ENCODE measurements around the gene CXCR2.

- TF ChIP-seq POLR2AphosphoS5 (IDR thresholded peaks at IDR 0.05; ENCODE audit: low read depth, low read length) (no peak), TAF1 (IDR thresholded peaks at IDR 0.05; ENCODE audit: borderline replicate concordance, insufficient read depth, low read length) (no peak), SIN3A (IDR thresholded peaks at IDR 0.05; ENCODE audit: borderline replicate concordance, insufficient read depth, low read length) (no peak), FOXP2 (optimal IDR thresholded peaks at IDR 0.05; ENCODE audit: borderline replicate concordance, extremely low read depth, extremely low read length, insufficient read depth) (no peak)
- TF ChIP-seq, protein P1, sequence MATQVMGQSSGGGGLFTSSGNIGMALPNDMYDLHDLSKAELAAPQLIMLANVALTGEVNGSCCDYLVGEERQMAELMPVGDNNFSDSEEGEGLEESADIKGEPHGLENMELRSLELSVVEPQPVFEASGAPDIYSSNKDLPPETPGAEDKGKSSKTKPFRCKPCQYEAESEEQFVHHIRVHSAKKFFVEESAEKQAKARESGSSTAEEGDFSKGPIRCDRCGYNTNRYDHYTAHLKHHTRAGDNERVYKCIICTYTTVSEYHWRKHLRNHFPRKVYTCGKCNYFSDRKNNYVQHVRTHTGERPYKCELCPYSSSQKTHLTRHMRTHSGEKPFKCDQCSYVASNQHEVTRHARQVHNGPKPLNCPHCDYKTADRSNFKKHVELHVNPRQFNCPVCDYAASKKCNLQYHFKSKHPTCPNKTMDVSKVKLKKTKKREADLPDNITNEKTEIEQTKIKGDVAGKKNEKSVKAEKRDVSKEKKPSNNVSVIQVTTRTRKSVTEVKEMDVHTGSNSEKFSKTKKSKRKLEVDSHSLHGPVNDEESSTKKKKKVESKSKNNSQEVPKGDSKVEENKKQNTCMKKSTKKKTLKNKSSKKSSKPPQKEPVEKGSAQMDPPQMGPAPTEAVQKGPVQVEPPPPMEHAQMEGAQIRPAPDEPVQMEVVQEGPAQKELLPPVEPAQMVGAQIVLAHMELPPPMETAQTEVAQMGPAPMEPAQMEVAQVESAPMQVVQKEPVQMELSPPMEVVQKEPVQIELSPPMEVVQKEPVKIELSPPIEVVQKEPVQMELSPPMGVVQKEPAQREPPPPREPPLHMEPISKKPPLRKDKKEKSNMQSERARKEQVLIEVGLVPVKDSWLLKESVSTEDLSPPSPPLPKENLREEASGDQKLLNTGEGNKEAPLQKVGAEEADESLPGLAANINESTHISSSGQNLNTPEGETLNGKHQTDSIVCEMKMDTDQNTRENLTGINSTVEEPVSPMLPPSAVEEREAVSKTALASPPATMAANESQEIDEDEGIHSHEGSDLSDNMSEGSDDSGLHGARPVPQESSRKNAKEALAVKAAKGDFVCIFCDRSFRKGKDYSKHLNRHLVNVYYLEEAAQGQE (IDR thresholded peaks at IDR 0.05; ENCODE audit: insufficient read depth in 1 of 2, low read depth in 2 of 2, low read length in 2 of 2) = no peak
Measured at GRCh38 chr2:218184331-218184730, 58.5 kb downstream of the CXCR2 start.

All from PFSK-1 (cell line).